Kidney (tissue), 14 donors: ENCODE measurements around the gene GARRE1. TPM values are rescaled to one million over a fixed set of nuclear protein-coding genes. Genes with fewer than 3 reads are reported as not detected.

ENCODE experiments used
- DNase-seq, 5 donors: peaks; one replicate each; pipeline ENCODE4 v3.0.0-alpha.2; 2013 to 2020
- FAIRE-seq: peaks from 2 replicates; lab custom pipeline; 2012; peaks lifted over from hg19 to GRCh38; lab: Jason Lieb, UNC
- H3K27ac ChIP-seq, 2 donors: one replicate each; pipeline ENCODE4 v1.7.0; 2013; ENCODE audit warnings: low read depth in 2 of 2, low read length in 2 of 2, inconsistent platforms in 1 of 2
- H3K27me3 ChIP-seq: one replicate; pipeline ENCODE4 v1.7.1; 2013; ENCODE audit warnings: low read length, inconsistent platforms; ENCODE audit not compliant: control insufficient read depth, insufficient read depth
- H3K36me3 ChIP-seq, 3 donors: one replicate each; pipeline versions ENCODE4 v1.7.0 to v1.7.1; 2013; ENCODE audit warnings: low read length in 3 of 3, control low read depth in 1 of 3, inconsistent platforms in 1 of 3; ENCODE audit not compliant: insufficient read depth in 3 of 3, control insufficient read depth in 2 of 3
- H3K4me1 ChIP-seq, 3 donors: one replicate each; pipeline versions ENCODE4 v1.7.0 to v1.7.1; 2013; ENCODE audit warnings: low read length in 3 of 3, inconsistent platforms in 1 of 3, low read depth in 1 of 3; ENCODE audit not compliant: control insufficient read depth in 2 of 3, insufficient read depth in 2 of 3
- H3K4me3 ChIP-seq, 3 donors: one replicate each; pipeline versions ENCODE4 v1.7.0 to v1.8.1; 2013; ENCODE audit warnings: low read length in 3 of 3, control low read depth in 1 of 3, inconsistent platforms in 1 of 3
- H3K9ac ChIP-seq, 3 donors: one replicate each; pipeline versions ENCODE4 v1.7.0 to v1.7.1; 2013; ENCODE audit warnings: low read length in 3 of 3, control low read depth in 1 of 3, inconsistent platforms in 1 of 3
- H3K9me3 ChIP-seq, 3 donors: one replicate each; pipeline versions ENCODE4 v1.7.0 to v1.7.1; 2013; ENCODE audit warnings: low read length in 3 of 3, control low read depth in 1 of 3, inconsistent platforms in 1 of 3; ENCODE audit not compliant: control insufficient read depth in 2 of 3, insufficient read depth in 1 of 3
- CTCF ChIP-seq: IDR thresholded peaks from 3 replicates; pipeline ENCODE4 v1.5.1; 2012; ENCODE audit warnings: mild to moderate bottlenecking, moderate library complexity, borderline replicate concordance; ENCODE audit not compliant: insufficient read depth; ENCODE audit errors: extremely low read depth
- intact Hi-C: fragments of 100-400 bp; cut with DNase I; formaldehyde crosslinking; loops from one replicate; pipeline ENCODE4 v1.11.1; 2022
- polyA plus RNA-seq: library from polyadenylated mRNA; stranded (reverse); fragments of 350-450 nt; fragmentation: Illumina TruSeq; extraction: RNeasy Lipid Tissue Mini Kit (QIAGEN cat#74804); gene quantifications from one replicate; pipeline ENCODE4 v1.2.3, GENCODE V29; 2014; ENCODE audit warnings: low read depth, low replicate concordance; ENCODE audit not compliant: insufficient read depth
- total RNA-seq: library from RNA; stranded (reverse); fragmentation: NEBNext Ultra II Directional; extraction: Animal tissue kit (Norgen Biotek cat#: 25700); gene quantifications from one replicate; pipeline ENCODE4 v1.2.1, GENCODE V29; 2021
- donor health status: control.
- donor health status: control.
- donor health status: control.
- donor health status: control.
- donor health status: control.
- donor health status: DM: yes; HTN: yes; CAD: no.
- donor health status: Normal renal cell carcinoma (clear cell type).

Gene GARRE1
- total and polyA plus RNA-seq, 2 donors from 2014 or later, result 5.5 to 37.7 TPM

GRCh38 chr19:34220472-34221063, 33.8 kb upstream of the GARRE1 start:
- Histone ChIP-seq H3K4me1 (no peaks in the 10 kb centered on the region), H3K36me3 (peaks cover 26 to 48% (median 36%) of the 10 kb centered on the region in 3 donors), H3K9me3 (no peaks in the 10 kb centered on the region), H3K9ac (no peak overlapping the region), H3K27me3 (no peaks in the 10 kb centered on the region), H3K27ac (no peak overlapping the region), H3K4me3 (no peak overlapping the region)
- FAIRE-seq, result no peak
- TF ChIP-seq CTCF, result peak; percentile 60
- intact Hi-C loops, result no loop called here
- peak in 3 of 5 donors; percentile 54 to 80 (median 64) for DNase-seq

DNA sequence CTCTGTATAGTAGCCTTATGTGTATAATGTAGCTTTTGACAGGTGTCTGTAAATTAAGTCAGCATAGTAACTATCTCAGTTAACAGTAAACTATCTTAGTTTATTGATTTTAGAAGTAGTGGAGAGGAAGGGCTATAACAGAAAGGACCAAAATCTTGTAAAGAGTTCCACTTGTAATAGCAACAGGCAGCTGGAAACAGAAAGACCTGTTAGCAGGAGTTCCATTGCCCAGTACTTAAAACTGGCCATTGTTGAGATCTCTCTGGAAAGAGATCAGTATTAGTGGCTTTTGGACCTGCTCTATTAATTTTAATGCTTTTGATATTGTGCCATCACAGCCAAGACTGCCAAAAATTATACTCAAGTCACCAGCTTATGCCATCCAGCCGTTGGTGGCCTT, 32.0 kb upstream of the GARRE1 start:
- peaks cover 26 to 58% (median 39%) of the 10 kb centered on the region in 3 donors for H3K36me3 ChIP-seq
- FAIRE-seq (no peak), DNase-seq (no peak)
- no peak for TF ChIP-seq CTCF
- H3K27me3 ChIP-seq, result no peaks in the 10 kb centered on the region
- H3K27ac ChIP-seq, result no peak overlapping the region
- no peaks in the 10 kb centered on the region for H3K4me1 ChIP-seq
- no peaks in the 10 kb centered on the region for H3K9me3 ChIP-seq
- H3K4me3 ChIP-seq, result no peak overlapping the region
- no peak overlapping the region for H3K9ac ChIP-seq
- intact Hi-C loops, result no loop called here

- Histone ChIP-seq H3K27me3 (no peaks in the 10 kb centered on the region), H3K27ac (no peak overlapping the region), H3K9ac (no peak overlapping the region), H3K4me3 (no peak overlapping the region), H3K4me1 (no peaks in the 10 kb centered on the region), H3K36me3 (peaks cover 30 to 65% (median 52%) of the 10 kb centered on the region in 3 donors), H3K9me3 (no peaks in the 10 kb centered on the region)
- TF ChIP-seq CTCF, result no peak
- intact Hi-C loops, result no loop called here
- DNase-seq (no peak), FAIRE-seq (no peak)
Observed at GRCh38 chr19:34224996-34225658, 29.2 kb upstream of the GARRE1 start.
